HL-60 (cell line): ENCODE measurements around the gene GIT2.

Source experiments
- GABPA ChIP-seq: IDR thresholded peaks from 2 replicates; pipeline ENCODE4 v1.6.1; 2012; ENCODE audit warnings: low read depth
- POLR2AphosphoS5 ChIP-seq: IDR thresholded peaks from 2 replicates; pipeline ENCODE4 v1.6.1; 2012; ENCODE audit warnings: low read depth
- SPI1 ChIP-seq: IDR thresholded peaks from 2 replicates; pipeline ENCODE4 v1.6.1; 2012; ENCODE audit warnings: low read depth, mild to moderate bottlenecking, borderline replicate concordance
- TF ChIP-seq, protein P1 (sequence below): IDR thresholded peaks from one replicate; pipeline ENCODE4 v1.5.1; 2011; ENCODE audit warnings: low read length, control low read depth, inconsistent platforms; ENCODE audit not compliant: insufficient read depth
- TF ChIP-seq, protein P2 (sequence below): IDR thresholded peaks from 2 replicates; pipeline ENCODE4 v1.6.1; 2012; ENCODE audit warnings: low read depth; ENCODE audit not compliant: insufficient replicate concordance

DNA sequence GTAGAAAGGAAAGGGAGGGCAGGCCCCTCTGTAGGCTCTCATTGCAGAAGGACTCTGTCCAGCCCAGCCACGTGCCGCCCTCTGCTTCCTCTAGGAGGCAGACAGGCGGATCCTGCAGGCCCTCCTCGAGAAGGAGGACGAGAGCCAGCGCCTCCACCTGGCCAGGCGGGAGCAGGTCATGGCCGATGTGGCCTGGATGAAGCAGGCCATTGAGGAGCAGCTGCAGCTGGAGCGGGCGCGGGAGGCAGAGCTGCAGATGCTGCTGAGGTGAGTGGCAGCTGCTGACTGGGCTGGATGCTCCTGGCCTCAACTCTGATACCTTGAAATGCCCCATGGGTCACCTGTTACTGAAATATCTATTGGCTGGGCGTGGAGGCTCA, 85.2 kb downstream of the GIT2 start:
- no peak for TF ChIP-seq SPI1
- TF ChIP-seq, protein P1, sequence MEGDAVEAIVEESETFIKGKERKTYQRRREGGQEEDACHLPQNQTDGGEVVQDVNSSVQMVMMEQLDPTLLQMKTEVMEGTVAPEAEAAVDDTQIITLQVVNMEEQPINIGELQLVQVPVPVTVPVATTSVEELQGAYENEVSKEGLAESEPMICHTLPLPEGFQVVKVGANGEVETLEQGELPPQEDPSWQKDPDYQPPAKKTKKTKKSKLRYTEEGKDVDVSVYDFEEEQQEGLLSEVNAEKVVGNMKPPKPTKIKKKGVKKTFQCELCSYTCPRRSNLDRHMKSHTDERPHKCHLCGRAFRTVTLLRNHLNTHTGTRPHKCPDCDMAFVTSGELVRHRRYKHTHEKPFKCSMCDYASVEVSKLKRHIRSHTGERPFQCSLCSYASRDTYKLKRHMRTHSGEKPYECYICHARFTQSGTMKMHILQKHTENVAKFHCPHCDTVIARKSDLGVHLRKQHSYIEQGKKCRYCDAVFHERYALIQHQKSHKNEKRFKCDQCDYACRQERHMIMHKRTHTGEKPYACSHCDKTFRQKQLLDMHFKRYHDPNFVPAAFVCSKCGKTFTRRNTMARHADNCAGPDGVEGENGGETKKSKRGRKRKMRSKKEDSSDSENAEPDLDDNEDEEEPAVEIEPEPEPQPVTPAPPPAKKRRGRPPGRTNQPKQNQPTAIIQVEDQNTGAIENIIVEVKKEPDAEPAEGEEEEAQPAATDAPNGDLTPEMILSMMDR = no peak
- TF ChIP-seq POLR2AphosphoS5 = no peak
- TF ChIP-seq, protein P2, sequence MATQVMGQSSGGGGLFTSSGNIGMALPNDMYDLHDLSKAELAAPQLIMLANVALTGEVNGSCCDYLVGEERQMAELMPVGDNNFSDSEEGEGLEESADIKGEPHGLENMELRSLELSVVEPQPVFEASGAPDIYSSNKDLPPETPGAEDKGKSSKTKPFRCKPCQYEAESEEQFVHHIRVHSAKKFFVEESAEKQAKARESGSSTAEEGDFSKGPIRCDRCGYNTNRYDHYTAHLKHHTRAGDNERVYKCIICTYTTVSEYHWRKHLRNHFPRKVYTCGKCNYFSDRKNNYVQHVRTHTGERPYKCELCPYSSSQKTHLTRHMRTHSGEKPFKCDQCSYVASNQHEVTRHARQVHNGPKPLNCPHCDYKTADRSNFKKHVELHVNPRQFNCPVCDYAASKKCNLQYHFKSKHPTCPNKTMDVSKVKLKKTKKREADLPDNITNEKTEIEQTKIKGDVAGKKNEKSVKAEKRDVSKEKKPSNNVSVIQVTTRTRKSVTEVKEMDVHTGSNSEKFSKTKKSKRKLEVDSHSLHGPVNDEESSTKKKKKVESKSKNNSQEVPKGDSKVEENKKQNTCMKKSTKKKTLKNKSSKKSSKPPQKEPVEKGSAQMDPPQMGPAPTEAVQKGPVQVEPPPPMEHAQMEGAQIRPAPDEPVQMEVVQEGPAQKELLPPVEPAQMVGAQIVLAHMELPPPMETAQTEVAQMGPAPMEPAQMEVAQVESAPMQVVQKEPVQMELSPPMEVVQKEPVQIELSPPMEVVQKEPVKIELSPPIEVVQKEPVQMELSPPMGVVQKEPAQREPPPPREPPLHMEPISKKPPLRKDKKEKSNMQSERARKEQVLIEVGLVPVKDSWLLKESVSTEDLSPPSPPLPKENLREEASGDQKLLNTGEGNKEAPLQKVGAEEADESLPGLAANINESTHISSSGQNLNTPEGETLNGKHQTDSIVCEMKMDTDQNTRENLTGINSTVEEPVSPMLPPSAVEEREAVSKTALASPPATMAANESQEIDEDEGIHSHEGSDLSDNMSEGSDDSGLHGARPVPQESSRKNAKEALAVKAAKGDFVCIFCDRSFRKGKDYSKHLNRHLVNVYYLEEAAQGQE = no peak
- TF ChIP-seq GABPA = no peak
